ENCODE results near the gene ZZZ3. TPM values are rescaled to one million over a fixed set of nuclear protein-coding genes. Genes with fewer than 3 reads are reported as not detected.
A peak's percentile ranks its signal among the peaks of the same experiment; 100 is the strongest.

Gene ZZZ3
- total and polyA plus RNA-seq, 2 of the 13 experiments (the other 11 are each of a cell fraction or from before 2014, with no cell fraction given) = 18.1 to 50.2 TPM

DNA sequence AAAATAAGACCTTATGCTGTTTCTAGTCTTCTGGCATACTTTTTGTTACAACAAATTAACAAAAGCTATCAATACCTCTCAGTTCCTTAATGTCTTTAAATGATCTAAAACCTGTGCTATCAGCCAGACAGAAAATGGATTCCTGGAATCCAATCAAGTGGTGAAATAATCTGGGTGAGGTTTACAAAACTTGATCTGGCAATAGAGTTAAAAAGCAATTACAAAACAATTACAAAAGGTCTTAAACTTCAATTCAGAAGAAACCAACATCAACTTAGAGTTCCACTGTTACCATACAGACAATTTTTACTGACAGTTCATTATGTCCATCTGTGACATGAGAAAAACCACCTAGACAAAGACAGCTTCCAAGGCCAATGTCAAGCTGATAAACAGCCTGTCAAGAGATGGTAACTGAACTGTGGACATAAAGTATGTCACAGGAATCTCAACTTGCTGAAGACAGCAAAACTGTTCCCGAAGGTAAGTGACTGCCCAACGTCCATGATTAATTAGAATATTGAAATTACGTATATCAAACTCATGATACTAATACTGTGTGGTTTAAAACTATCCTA, 17.4 kb downstream of the ZZZ3 start:
- in situ Hi-C loops (cut with HindIII; ENCODE audit: extremely low pct_ligation_motif_present, low pct_unique_long_range_greater_than_20kb) (no loop called here), intact Hi-C loops (cut with micrococcal nuclease; ENCODE audit: unreplicated experiment) (no loop called here)
- Histone ChIP-seq H3K79me2 (ENCODE audit: insufficient read depth, low read length) (peaks cover 96% of the 10 kb centered on the region), H3K36me3 (replicated peaks in 1 of 2; ENCODE audit: control insufficient read depth in 1 of 2, insufficient read depth in 2 of 2, low read length in 2 of 2) (no peaks in the 10 kb centered on the region), H3K4me2 (ENCODE audit: low read depth, low read length) (no peak overlapping the region), H2AFZ (ENCODE audit: low read length) (no peak overlapping the region), H3K27me3 (ENCODE audit: control insufficient read depth in 1 of 2, insufficient read depth in 2 of 2, low read length in 2 of 2) (no peaks in the 10 kb centered on the region), H3K27ac (ENCODE audit: extremely low read length, insufficient read depth, low read length) (no peak overlapping the region), H3K9me3 (ENCODE audit: low read length) (no peaks in the 10 kb centered on the region), H3K4me3 (replicated peaks in 1 of 3; ENCODE audit: insufficient read depth in 1 of 3, low read depth in 2 of 3, low read length in 3 of 3) (no peak overlapping the region), H3K4me1 (ENCODE audit: insufficient read depth, low read length) (peaks cover 24% of the 10 kb centered on the region), H3K9ac (ENCODE audit: insufficient read depth, low read depth, low read length) (no peak overlapping the region), H4K20me1 (ENCODE audit: insufficient read depth, low read length) (peaks cover 65% of the 10 kb centered on the region)
- no peak for DNase-seq (ENCODE audit: low spot score)
- BruUV-seq (replicated peaks) = TSS peak; percentile 5
- WGBS (ENCODE audit: low lambda C conversion rate) = 75% methylated on average over 3 of the region's 3 CpGs
- no peak for FAIRE-seq
- ATAC-seq = no peak
- ChIA-PET CTCF (ENCODE audit: low intra/inter-chr PET ratio, low total read pairs) (no interaction called here), POLR2A (no interaction called here)
- TF ChIP-seq SAP130 (CRISPR knock-in tag; IDR thresholded peaks at IDR 0.05; ENCODE audit: low read depth) (peak; percentile 18; the same call in 1 of the 2 replicates), NFKB2 (CRISPR knock-in tag; IDR thresholded peaks at IDR 0.05; ENCODE audit: borderline replicate concordance) (no peak), BORCS8-MEF2B (CRISPR knock-in tag; IDR thresholded peaks at IDR 0.05) (no peak), BCL6 (CRISPR knock-in tag; IDR thresholded peaks at IDR 0.05) (peak; percentile 27; the same call in 1 of the 2 replicates), ZNF451 (CRISPR knock-in tag; IDR thresholded peaks at IDR 0.05) (no peak), ZFP90 (CRISPR knock-in tag; IDR thresholded peaks at IDR 0.05; ENCODE audit: borderline replicate concordance) (no peak), RBM22 (optimal IDR thresholded peaks at IDR 0.05; ENCODE audit: low read length) (no peak), RFX5 (IDR thresholded peaks at IDR 0.05; ENCODE audit: low read depth, low read length) (no peak)
- TF ChIP-seq, protein P1, sequence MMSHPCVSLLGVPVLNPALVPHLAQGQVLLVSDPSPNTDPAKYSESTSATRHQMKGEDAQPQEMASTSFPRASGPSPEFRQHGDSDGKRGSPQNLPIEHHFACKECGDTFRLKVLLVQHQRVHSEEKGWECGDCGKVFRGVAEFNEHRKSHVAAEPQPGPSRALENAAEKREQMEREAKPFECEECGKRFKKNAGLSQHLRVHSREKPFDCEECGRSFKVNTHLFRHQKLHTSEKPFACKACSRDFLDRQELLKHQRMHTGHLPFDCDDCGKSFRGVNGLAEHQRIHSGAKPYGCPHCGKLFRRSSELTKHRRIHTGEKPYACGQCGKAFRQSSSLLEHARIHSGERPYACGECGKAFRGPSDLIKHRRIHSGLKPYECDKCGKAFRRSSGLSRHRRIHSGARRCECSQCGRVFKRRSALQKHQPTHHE (CRISPR knock-in tag; IDR thresholded peaks at IDR 0.05; ENCODE audit: borderline replicate concordance) = no peak
- TF ChIP-seq, protein P2, sequence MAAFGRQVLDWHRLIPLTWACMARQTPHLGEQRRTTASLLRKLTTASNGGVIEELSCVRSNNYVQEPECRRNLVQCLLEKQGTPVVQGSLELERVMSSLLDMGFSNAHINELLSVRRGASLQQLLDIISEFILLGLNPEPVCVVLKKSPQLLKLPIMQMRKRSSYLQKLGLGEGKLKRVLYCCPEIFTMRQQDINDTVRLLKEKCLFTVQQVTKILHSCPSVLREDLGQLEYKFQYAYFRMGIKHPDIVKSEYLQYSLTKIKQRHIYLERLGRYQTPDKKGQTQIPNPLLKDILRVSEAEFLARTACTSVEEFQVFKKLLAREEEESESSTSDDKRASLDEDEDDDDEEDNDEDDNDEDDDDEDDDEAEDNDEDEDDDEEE (CRISPR knock-in tag; IDR thresholded peaks at IDR 0.05) = no peak
- TF ChIP-seq, protein P3, sequence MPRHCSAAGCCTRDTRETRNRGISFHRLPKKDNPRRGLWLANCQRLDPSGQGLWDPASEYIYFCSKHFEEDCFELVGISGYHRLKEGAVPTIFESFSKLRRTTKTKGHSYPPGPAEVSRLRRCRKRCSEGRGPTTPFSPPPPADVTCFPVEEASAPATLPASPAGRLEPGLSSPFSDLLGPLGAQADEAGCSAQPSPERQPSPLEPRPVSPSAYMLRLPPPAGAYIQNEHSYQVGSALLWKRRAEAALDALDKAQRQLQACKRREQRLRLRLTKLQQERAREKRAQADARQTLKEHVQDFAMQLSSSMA (CRISPR knock-in tag; IDR thresholded peaks at IDR 0.05) = no peak

Measured in HepG2 (cell line).